Stimulated activated CD4-positive, alpha-beta T cell treated with anti-CD3 and anti-CD28 coated beads, Interleukin-4, amount 100 ng/mL, for 4 hours (primary cell): Measurements from ENCODE around the gene GRIFIN.

Source experiments
- DNase-seq, 2 experiments: peaks; one replicate each; pipeline ENCODE4 v3.0.0-alpha.2; 2020

The GRIFIN gene

GRCh38 chr7:2432910-2433712, 43.1 kb downstream of the GRIFIN start:
- DNase-seq: no peak

- peak in 1 of 2 experiments; percentile 25 for DNase-seq
Measured at GRCh38 chr7:2431260-2431867, 44.8 kb downstream of the GRIFIN start.

DNA sequence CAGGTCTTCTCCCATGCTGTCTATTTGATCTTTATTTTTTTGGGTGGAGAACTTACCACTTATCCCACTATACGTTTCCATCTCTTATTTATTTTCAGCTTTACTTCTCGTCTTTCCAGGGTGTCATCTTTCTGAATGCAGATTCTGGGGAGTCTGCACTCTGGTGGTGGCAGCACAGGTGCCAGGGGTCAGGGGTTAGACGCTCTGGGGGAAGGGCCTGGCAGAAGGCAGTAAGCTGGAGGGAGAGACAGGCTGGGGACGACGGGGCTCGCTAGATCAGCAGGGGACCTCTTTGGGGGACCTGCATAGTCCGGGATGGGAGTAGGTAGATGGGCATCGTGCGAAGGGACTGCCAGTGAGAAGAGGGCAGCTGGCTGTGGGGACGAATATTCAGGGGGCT, 50.4 kb downstream of the GRIFIN start:
- no peak for DNase-seq
